C4-2B (cell line): ENCODE results near the gene LTBP1.

Source experiments
- ZFX ChIP-seq: fragments of 450-650 bp; IDR thresholded peaks from 2 replicates; pipeline ENCODE4 v1.6.1; 2017
- TF ChIP-seq, protein P1 (sequence below): fragments of 450-650 bp; conservative IDR thresholded peaks from 2 replicates; pipeline ENCODE4 v1.5.1; 2017; ENCODE audit warnings: mild to moderate bottlenecking

DNA sequence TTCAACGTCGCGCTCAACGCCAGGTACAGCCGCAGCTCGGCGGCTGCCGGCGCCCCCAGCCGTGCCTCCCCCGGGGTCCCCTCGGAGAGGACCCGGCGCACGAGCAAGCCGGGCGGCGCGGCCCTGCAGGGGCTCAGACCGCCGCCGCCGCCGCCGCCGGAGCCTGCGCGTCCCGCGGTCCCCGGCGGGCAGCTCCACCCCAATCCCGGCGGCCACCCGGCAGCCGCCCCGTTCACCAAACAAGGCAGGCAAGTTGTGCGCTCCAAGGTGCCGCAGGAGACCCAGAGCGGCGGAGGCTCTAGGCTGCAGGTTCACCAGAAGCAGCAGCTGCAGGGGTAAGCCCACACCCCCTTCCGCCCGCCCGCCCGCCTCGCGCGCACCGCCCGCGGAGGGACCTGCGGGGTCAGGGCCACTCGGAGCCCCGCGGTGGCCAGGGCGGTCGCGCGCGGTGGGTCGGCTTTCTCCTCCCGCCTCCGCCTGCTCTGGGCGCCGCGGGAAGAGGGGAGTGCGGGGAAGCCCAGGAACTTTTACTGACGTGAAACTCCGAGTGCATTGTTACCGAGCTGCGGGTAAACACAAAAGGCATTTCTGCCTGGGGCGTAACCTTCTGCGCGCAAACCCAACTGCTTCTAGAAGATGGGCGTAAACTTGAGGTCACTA is 861 bp downstream of the LTBP1 start:
- TF ChIP-seq, protein P1, sequence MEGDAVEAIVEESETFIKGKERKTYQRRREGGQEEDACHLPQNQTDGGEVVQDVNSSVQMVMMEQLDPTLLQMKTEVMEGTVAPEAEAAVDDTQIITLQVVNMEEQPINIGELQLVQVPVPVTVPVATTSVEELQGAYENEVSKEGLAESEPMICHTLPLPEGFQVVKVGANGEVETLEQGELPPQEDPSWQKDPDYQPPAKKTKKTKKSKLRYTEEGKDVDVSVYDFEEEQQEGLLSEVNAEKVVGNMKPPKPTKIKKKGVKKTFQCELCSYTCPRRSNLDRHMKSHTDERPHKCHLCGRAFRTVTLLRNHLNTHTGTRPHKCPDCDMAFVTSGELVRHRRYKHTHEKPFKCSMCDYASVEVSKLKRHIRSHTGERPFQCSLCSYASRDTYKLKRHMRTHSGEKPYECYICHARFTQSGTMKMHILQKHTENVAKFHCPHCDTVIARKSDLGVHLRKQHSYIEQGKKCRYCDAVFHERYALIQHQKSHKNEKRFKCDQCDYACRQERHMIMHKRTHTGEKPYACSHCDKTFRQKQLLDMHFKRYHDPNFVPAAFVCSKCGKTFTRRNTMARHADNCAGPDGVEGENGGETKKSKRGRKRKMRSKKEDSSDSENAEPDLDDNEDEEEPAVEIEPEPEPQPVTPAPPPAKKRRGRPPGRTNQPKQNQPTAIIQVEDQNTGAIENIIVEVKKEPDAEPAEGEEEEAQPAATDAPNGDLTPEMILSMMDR: no peak
- 0 out of 2 replicates have a peak, but pooled peaks have one; percentile 52 for TF ChIP-seq ZFX
